SH-SY5Y (cell line): ENCODE data around the gene PRKACA.

Experiments
- GATA2 ChIP-seq: IDR thresholded peaks from 2 replicates; pipeline ENCODE4 v1.6.1; 2011; ENCODE audit warnings: mild to moderate bottlenecking, low read depth, low read length
- GATA3 ChIP-seq: IDR thresholded peaks from 2 replicates; pipeline ENCODE4 v1.6.1; 2011; ENCODE audit warnings: low read depth, mild to moderate bottlenecking, low read length, moderate library complexity

DNA sequence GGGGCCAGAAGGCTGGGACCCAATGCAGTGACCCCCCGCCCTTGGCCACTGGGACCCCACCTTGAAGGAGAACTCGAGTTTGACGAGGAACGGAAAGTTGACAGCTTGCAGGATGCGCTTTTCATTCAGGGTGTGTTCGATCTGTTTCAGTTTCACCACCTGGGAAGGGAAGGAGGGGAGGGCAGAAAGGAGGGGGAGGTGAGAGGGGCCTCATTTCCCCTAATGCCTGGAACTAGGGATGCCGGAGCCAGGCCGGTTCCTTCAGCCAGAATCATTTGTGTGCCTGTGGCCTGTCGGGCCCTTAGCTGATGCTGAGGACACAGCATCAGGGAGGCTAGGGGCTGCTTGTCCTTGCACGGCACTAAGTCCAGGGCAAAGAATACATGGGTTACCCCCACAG lies 14.8 kb downstream of the PRKACA start:
- TF ChIP-seq GATA3 (no peak), GATA2 (no peak)
